GM12892 (cell line): ENCODE results near the gene ACER3. TPM values are rescaled to one million over a fixed set of nuclear protein-coding genes. Genes with fewer than 3 reads are reported as not detected.
"Not testable (repeated sequence)": the region's sequence is repeated elsewhere in the genome, so short reads cannot be mapped to it uniquely, and the experiment has no call there.

Experiments
- DNase-seq: peaks from one replicate; pipeline ENCODE4 v3.0.0; 2011; ENCODE audit not compliant: insufficient read length
- FAIRE-seq: peaks from 2 replicates; lab custom pipeline; 2011; peaks lifted over from hg19 to GRCh38; lab: Jason Lieb, UNC
- POLR2A ChIP-seq: IDR thresholded peaks from 2 replicates; pipeline ENCODE4 v1.6.1; 2011; ENCODE audit warnings: low read depth, low read length, control low read depth
- POLR2AphosphoS5 ChIP-seq: IDR thresholded peaks from 2 replicates; pipeline ENCODE4 v1.6.1; 2011; ENCODE audit warnings: low read depth, low read length, control low read depth
- TAF1 ChIP-seq: IDR thresholded peaks from 2 replicates; pipeline ENCODE4 v1.6.1; 2011; ENCODE audit warnings: low read depth, mild to moderate bottlenecking, control low read depth, low read length, borderline replicate concordance
- polyA plus RNA-seq: library from polyadenylated mRNA; unstranded; fragments of >200 nt; gene quantifications from one replicate; pipeline ENCODE4 v1.2.1, GENCODE V29; 2012; ENCODE audit warnings: missing spikeins, inconsistent platforms; ENCODE audit not compliant: missing spikeins

ACER3 gene
- polyA plus RNA-seq: 4.8 TPM

DNA sequence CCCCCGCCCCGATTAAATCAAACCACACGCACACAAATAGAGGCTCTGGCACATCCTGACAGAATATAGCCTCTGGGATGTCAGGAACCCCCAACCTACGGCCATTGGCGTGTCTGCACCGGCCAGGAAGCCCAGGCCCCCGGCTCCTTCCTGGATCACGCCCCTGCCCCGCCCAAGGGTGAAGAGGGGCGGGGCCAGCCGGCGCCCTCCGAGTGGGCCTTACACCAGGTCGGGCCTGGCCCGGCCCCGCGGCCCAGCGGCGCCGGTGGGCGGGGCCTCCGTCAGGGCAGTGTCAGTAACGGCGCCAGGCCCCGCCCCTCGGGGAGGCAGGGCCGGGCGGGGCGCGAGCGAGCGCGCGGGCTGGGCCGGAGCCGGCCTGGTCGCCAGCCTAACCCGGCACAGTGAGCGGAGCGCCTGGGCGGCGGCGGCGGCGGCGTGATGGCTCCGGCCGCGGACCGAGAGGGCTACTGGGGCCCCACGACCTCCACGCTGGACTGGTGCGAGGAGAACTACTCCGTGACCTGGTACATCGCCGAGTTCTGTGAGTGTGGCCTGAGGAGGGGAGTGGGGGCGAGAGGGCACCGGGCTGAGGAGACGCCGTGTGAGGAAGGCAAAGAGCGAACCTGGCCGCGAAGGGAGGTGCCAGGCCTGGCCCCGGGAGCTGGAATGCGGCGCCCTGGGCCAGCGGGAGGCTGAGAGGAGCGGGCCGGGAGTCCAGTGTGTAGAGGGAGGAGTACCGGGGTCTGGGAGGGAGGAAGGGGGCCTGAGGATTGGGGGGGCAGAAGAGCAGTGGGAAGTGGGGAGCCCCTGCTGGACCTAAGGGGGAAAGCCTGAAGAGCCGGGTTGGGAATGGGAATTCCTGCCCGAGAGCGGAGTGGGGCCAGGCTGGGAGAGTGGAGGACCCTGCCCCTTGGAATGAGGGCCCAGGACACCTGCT lies at the start of gene ACER3:
ACER3 (plus strand) TSS at position 380 of the 937 bp plus-strand sequence; CDS start at position 439, 59 bp downstream.
- peak; percentile 97 for FAIRE-seq
- TF ChIP-seq TAF1: no peak; the same call in 1 of the 2 replicates
- TF ChIP-seq POLR2AphosphoS5: peak; percentile 44; the same call in 1 of the 2 replicates
- TF ChIP-seq POLR2A: peak; percentile 86; the same call in 1 of the 2 replicates
- DNase-seq: peak; percentile 90

DNA sequence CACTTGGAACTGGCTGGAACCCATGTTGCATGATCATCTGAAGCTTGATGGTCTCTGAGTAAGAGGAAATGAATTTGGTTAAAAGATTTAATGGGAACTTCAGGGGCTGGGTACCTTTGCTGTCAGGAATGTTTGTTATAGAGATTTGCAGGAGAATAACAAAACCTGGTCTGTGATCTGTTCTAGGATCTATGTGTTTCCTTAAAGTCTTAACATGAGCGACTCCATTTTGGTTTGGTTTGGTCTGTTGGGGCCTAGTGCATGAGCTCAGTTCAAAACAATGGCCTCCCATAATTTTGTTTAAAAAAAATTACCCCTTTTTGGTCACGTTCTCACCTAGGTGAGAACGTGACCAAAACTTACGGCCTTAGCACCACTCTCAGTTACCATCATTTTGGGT lies 49.5 kb upstream of the ACER3 start:
- no peak for TF ChIP-seq TAF1
- TF ChIP-seq POLR2AphosphoS5: no peak
- no peak for DNase-seq
- no peak for FAIRE-seq

DNA sequence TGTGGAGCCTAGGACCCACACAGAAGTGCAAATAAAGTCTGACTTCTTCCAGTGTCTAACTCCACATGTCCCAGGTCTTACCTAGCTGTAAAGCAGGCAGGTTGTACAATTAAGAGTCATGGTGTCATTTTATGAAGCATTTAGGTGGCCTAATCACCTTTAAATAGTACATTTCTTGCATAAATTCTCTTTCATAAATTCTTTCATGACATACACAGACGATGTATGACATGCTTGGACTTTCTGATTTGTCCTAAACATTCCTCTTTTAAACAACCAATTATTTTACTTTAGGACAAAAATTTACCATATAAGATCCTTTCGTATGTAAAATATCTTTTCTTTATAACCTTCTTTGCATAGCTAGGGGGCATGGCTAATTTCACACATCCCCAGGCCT lies 46.3 kb upstream of the ACER3 start:
- TF ChIP-seq TAF1: no peak
- TF ChIP-seq POLR2A: no peak
- TF ChIP-seq POLR2AphosphoS5: no peak
- FAIRE-seq: no peak
- no peak for DNase-seq

DNA sequence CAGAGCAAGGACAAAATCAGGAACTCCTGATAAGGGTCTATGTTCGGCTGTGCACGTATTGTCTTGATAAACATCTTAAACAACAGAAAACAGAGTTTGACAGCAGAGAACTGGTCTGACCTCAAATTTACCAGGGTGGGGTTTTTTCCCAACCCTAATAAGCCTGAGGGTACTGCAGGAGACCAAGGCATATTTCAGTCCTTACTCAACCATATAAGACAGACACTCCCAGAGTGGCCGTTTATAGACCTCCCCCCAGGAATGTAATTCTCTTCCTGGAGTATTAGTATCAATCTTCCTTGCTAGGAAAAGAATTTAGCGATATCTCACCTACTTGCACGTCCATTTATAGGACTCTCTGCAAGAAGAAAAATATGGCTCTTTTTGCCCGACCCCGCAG lies 45.0 kb upstream of the ACER3 start:
- FAIRE-seq, DNase-seq: not testable (repeated sequence)

DNA sequence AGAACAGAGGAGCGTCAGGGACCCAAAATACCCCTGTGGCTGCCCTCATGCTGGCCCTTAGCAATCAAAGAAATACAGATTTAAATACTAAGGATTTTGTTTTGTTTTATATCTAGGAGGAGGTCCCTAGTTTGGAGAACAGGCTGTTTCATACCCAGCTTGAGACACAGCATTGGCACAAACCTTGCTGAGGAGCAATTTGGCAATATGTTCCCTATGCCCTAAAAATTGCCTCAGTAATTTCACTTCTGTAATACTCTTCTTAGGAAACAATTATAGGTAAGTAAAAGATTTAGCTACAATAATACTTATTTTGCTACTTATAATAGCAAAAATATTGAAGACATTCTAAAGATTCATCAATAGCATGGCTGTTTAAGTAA lies 40.5 kb upstream of the ACER3 start:
- DNase-seq (no peak), FAIRE-seq (no peak)

DNA sequence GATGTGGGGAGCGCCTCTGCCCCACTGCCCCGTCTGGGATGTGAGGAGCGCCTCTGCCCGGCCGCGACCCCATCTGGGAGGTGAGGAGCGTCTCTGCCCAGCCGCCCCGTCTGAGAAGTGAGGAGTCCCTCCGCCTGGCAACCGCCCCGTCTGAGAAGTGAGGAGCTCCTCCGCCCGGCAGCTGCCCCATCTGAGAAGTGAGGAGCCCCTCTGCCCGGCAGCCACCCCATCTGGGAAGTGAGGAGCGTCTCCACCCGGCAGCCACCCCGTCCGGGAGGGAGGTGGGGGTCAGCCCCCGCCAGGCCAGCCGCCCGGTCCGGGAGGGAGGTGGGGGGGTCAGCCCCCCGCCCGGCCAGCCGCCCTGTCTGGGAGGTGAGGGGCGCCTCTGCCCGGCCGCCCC lies 39.3 kb upstream of the ACER3 start:
- not testable (repeated sequence) for FAIRE-seq, DNase-seq

More for the DNA sequence above, 40.5 kb upstream of the ACER3 start:
- TF ChIP-seq TAF1: no peak
- no peak for TF ChIP-seq POLR2A
- TF ChIP-seq POLR2AphosphoS5: no peak

DNA sequence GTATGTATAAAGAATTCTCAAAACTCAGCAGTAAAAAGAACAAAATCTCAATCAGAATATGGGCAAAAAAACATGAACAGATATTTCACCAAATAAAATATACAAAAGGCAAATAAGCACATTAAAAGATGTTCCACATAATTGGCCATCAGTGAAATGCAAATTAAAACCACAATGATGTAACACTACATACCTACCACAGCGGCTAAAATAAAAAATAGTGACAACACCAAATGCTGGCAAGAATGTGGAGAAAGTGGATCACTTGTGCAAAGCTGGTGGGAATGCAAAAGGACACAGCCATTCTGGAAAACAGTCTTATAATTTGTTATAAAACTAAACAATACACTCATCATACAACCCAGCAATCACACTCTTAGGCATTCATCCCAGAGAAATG lies 38.3 kb upstream of the ACER3 start:
- no peak for TF ChIP-seq POLR2A
- TF ChIP-seq POLR2AphosphoS5: no peak
- TF ChIP-seq TAF1: no peak
- FAIRE-seq (no peak), DNase-seq (no peak)

DNA sequence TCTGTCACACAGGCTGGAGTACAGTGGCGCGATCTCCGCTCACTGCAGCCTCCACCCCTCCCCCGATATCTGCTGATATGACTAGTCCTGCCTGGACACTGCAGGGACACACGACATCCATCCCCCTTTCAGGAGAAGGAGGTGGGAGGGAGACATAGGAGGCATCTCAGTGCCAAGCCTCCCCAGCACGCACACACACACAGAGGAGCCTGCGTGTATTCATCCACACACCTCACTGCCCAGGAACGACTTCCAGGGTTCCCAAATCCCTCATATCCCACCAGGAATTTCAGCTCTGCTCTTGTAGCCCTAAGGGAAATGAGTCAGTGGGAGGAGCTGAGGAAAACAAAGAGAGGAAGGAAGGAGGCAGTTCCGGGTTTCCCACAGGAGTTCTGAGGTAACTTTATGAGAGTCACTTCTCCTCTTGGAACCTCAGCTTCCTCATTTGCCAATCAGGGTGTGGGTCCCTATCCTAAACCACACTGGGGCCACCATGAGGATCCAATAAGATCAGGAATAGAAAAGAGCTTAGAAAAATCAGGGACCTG lies 37.2 kb upstream of the ACER3 start:
- no peak for FAIRE-seq
- no peak for DNase-seq
- no peak for TF ChIP-seq TAF1
- no peak for TF ChIP-seq POLR2AphosphoS5
- TF ChIP-seq POLR2A: no peak

DNA sequence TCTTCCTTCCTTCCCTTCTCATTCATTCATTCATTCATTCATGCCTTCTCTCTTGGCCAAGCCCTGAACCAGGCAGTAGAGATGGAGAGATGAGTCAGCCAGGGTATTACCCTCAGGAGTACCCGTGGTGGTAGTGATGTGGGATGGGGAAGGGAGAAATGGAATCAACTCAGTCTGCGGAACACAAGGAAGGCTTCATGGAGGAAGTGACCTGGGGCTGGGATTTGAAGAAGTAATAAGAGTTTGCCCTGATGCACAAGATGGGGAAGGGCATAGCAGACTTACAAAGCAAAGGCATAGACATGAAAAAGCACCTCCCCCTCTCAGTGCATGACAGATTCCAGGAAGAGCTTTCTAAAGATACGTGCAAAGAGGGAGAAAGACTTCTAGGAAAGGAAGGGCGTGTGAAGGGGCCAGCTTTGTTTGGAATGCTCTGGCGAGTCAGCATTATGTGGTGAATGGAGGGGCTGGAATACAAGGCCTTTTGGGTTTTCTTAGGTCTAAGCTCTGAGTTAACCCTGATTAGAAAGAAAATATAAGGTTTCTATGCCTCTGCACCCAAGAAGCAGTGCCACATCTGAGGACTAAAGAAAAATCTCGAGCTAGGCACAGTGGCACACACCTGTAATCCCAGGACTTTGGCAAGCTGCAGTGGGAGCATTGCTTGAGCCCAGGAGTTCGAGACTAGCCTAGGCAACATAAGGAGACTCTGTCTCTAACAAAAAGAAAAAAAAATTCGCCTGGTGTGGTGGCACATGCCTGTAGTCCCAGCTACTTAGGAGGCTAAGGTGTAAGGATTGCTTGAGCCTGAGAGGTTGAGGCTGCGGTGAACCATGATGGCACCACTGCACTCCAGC lies 36.4 kb upstream of the ACER3 start:
- DNase-seq: no peak
- no peak for FAIRE-seq
- no peak for TF ChIP-seq TAF1

DNA sequence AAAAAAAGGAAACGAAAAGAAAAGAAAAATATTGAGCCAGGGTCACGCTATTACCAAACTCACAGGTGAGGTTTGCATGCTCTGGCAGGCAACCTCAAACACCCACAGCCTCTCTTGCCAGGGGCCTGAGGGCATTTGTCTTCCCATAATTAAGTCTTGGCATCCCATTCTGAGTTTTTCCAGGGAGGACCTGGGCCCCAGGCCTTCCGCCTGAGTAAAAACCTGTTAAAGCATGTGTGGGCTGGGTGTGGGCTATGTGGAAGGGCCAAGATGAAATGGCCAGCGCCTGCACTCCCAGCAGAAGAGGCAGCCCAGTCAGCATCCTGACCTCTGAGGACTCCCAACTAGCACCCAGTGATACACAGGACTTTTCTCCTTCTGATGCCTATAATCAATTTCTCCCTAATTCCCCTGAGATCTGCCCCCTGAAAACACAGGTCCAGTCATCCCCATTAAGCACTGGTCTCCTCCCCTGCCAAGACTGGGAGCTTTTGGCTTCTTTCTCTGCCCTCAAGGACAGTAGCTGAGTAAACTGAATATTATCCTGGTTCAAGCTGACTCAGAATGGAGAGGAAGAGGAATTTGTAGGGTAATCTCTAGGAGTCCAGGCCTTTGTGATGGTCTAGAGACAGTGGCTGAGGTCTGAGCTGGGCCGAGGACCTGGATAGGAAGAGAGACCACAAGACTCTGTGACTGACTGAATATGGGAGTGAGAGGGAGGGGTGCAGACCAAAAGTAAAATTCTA lies 35.6 kb upstream of the ACER3 start:
- TF ChIP-seq POLR2A (no peak), TAF1 (no peak), POLR2AphosphoS5 (no peak)
- FAIRE-seq (no peak), DNase-seq (no peak)

DNA sequence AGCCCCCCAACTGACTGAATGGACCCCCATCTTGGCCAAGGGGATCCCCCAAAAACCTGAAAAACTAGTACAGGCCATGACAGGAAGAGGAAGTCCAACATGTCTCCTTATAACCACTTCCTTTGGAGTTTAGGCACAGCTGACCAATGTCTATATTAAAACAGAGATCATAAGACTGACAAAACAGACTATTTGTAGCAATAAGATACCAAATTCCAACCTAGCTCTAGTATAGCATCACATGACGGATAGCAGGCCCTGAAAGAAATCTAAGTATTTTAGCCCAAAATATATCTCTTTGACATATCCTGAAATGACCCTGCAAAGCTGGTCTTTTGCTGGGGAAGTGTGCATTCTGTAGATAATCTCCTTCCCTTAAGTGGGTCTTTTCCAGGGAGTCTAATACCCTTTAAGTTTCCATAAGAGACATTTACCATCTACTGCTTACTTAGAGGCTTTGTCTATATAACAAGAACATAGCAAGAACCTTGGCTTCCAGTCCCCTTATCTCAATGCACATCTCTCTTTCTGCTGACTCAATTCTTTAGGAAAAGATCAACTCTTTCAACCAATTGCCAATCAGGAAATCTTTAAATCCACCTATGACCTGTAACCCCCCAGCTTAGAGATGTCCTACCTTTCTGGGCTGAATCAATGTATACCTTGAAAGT lies 34.9 kb upstream of the ACER3 start:
- no peak for TF ChIP-seq POLR2A
- no peak for TF ChIP-seq TAF1
- TF ChIP-seq POLR2AphosphoS5: no peak
- no peak for FAIRE-seq
- no peak for DNase-seq

DNA sequence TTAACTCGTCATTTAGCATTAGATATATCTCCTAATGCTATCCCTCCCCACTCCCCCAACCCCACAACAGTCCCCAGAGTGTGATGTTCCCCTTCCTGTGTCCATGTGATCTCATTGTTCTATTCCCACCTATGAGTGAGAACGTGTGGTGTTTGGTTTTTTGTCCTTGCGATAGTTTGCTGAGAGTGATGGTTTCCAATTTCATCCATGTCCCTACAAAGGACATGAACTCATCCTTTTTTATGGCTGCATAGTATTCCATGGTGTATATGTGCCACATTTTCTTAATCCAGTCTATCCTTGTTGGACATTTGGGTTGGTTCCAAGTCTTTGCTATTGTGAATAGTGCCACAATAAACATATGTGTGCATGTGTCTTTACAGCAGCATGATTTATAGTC lies 34.2 kb upstream of the ACER3 start:
- not testable (repeated sequence) for FAIRE-seq, DNase-seq

DNA sequence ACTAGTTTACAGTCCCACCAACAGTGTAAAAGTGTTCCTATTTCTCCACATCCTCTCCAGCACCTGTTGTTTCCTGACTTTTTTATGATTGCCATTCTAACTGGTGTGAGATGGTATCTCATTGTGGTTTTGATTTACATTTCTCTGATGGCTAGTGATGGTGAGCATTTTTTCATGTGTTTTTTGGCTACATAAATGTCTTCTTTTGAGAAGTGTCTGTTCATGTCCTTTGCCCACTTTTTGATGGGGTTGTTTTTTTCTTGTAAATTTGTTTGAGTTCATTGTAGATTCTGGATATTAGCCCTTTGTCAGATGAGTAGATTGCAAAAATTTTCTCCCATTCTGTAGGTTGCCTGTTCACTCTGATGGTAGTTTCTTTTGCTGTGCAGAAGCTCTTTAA lies 33.7 kb upstream of the ACER3 start:
- FAIRE-seq: not testable (repeated sequence)

More for the DNA sequence above, 33.7 kb upstream of the ACER3 start:
- not testable (repeated sequence) for DNase-seq
